Suppressor macrophage treated with lipopolysaccharide for 4 hours (primary cell): ENCODE data around the gene DIPK1B.
A peak's percentile ranks its signal among the peaks of the same experiment; 100 is the strongest.

Source experiments
- DNase-seq: peaks from one replicate; pipeline ENCODE4 v3.0.0-alpha.2; 2020

DIPK1B gene

GRCh38 chr9:136721339-136722092 lies 9.1 kb downstream of the DIPK1B start:
- no peak for DNase-seq

GRCh38 chr9:136722093-136722968 lies 10.0 kb downstream of the DIPK1B start:
- DNase-seq: no peak

- no peak for DNase-seq
These were observed 10.6 kb downstream of the DIPK1B start for GRCh38 chr9:136722969-136723356.

- DNase-seq: no peak
These were observed 11.1 kb downstream of the DIPK1B start for GRCh38 chr9:136723362-136723976.

- DNase-seq: no peak
These were observed 11.6 kb downstream of the DIPK1B start for GRCh38 chr9:136723989-136724388.

- no peak for DNase-seq
These were observed 12.4 kb downstream of the DIPK1B start for GRCh38 chr9:136724772-136725171.

- DNase-seq: no peak
These were observed 13.2 kb downstream of the DIPK1B start for GRCh38 chr9:136725612-136726011.

- no peak for DNase-seq
These were observed 13.7 kb downstream of the DIPK1B start for GRCh38 chr9:136726118-136726517.

- DNase-seq: peak; percentile 55
These were observed 14.3 kb downstream of the DIPK1B start for GRCh38 chr9:136726631-136727191.

- DNase-seq: peak; percentile 94
These were observed 15.7 kb downstream of the DIPK1B start for GRCh38 chr9:136728080-136728547.

GRCh38 chr9:136728548-136729123 lies 16.3 kb downstream of the DIPK1B start:
- peak; percentile 23 for DNase-seq

GRCh38 chr9:136729144-136729543 lies 16.8 kb downstream of the DIPK1B start:
- DNase-seq: no peak

- no peak for DNase-seq
These were observed 17.6 kb downstream of the DIPK1B start for GRCh38 chr9:136729926-136730325.

- DNase-seq: no peak
These were observed 20.2 kb downstream of the DIPK1B start for GRCh38 chr9:136732444-136733178.

GRCh38 chr9:136733611-136734010 lies 21.2 kb downstream of the DIPK1B start:
- no peak for DNase-seq

- no peak for DNase-seq
These were observed 22.6 kb downstream of the DIPK1B start for GRCh38 chr9:136734837-136735496.

GRCh38 chr9:136735812-136736480 lies 23.6 kb downstream of the DIPK1B start:
- DNase-seq: no peak

GRCh38 chr9:136738960-136739359 lies 26.6 kb downstream of the DIPK1B start:
- DNase-seq: no peak

- no peak for DNase-seq
These were observed 27.1 kb downstream of the DIPK1B start for GRCh38 chr9:136739509-136739908.

GRCh38 chr9:136740069-136740468 lies 27.7 kb downstream of the DIPK1B start:
- DNase-seq: no peak

- no peak for DNase-seq
These were observed 28.1 kb downstream of the DIPK1B start for GRCh38 chr9:136740491-136740890.
